Measurements from ENCODE around the gene SDF2L1. TPM values are rescaled to one million over a fixed set of nuclear protein-coding genes. Genes with fewer than 3 reads are reported as not detected.

The SDF2L1 gene
- total RNA-seq, 1 donor, result 22.0 TPM

- no peak for DNase-seq (ENCODE audit: low read depth)
- TF ChIP-seq CTCF (IDR thresholded peaks at IDR 0.05; ENCODE audit: insufficient read depth, low read depth, low read length), result no peak
These were observed 19.0 kb upstream of the SDF2L1 start for GRCh38 chr22:21622919-21623647.

GRCh38 chr22:21623648-21623970, 18.5 kb upstream of the SDF2L1 start:
- no peak for TF ChIP-seq CTCF (IDR thresholded peaks at IDR 0.05; ENCODE audit: insufficient read depth, low read depth, low read length)
- DNase-seq (ENCODE audit: low read depth), result no peak

More at GRCh38 chr22:21622919-21623647, 19.0 kb upstream of the SDF2L1 start:
- H3K4me3 ChIP-seq (ENCODE audit: low read depth, low read length), result no peak overlapping the region

GRCh38 chr22:21624120-21624879, 17.8 kb upstream of the SDF2L1 start:
- DNase-seq (ENCODE audit: low read depth), result no peak
- H3K4me3 ChIP-seq (ENCODE audit: low read depth, low read length), result no peak overlapping the region
- TF ChIP-seq CTCF (IDR thresholded peaks at IDR 0.05; ENCODE audit: insufficient read depth, low read depth, low read length), result peak; percentile 47

More at GRCh38 chr22:21623648-21623970, 18.5 kb upstream of the SDF2L1 start:
- no peak overlapping the region for H3K4me3 ChIP-seq (ENCODE audit: low read depth, low read length)

GRCh38 chr22:21624880-21625791, 17.0 kb upstream of the SDF2L1 start:
- H3K4me3 ChIP-seq (ENCODE audit: low read depth, low read length), result no peak overlapping the region
- no peak for DNase-seq (ENCODE audit: low read depth)
- no peak for TF ChIP-seq CTCF (IDR thresholded peaks at IDR 0.05; ENCODE audit: insufficient read depth, low read depth, low read length)

GRCh38 chr22:21626073-21626734, 15.9 kb upstream of the SDF2L1 start:
- TF ChIP-seq CTCF (IDR thresholded peaks at IDR 0.05; ENCODE audit: insufficient read depth, low read depth, low read length), result no peak

More at GRCh38 chr22:21626073-21626734, 15.9 kb upstream of the SDF2L1 start:
- no peak overlapping the region for H3K4me3 ChIP-seq (ENCODE audit: low read depth, low read length)
- no peak for DNase-seq (ENCODE audit: low read depth)
